Astrocyte of the hippocampus (primary cell): Measurements from ENCODE around the gene OSBPL10.
"Not testable (repeated sequence)": the region's sequence is repeated elsewhere in the genome, so short reads cannot be mapped to it uniquely, and the experiment has no call there.

Experiments
- DNase-seq: peaks from one replicate; pipeline ENCODE4 v3.0.0; 2011; ENCODE audit warnings: low read depth, low spot score

The OSBPL10 gene

DNA sequence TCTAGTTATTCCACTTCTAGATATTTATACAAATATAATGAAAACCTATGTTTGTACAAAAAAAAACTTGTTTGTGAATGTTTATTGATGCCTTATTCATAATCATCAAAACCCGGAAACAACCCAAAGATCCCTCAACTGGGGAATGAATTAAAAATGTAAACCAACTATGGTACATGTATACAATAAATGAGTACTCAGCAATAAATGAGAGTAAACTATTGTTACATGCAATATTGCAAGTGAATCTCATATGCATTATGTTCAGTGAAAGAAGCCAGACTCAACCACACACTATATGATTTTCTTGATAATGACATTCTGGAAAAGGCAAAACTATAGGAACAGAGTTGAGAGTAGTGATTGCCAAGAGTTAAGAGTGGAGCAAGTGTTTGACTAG is 12.8 kb upstream of the OSBPL10 start:
- no peak for DNase-seq

DNA sequence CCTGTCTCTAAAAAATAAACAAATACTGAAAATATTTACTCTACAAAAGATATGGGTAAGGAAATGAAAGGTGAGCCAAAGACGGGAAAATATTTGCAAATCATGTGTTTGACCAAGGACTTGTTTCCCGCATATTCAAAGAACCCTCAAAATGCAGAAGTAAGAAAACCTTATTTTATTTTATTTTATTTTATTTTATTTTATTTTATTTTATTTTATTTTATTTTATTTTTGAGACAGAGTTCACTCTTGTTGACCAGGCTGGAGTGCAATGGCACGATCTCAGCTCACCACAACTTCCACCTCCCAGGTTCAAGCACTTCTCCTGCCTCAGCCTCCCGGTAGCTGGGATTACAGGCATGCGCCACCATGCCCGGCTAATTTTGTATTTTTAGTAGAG is 11.9 kb upstream of the OSBPL10 start:
- not testable (repeated sequence) for DNase-seq

DNA sequence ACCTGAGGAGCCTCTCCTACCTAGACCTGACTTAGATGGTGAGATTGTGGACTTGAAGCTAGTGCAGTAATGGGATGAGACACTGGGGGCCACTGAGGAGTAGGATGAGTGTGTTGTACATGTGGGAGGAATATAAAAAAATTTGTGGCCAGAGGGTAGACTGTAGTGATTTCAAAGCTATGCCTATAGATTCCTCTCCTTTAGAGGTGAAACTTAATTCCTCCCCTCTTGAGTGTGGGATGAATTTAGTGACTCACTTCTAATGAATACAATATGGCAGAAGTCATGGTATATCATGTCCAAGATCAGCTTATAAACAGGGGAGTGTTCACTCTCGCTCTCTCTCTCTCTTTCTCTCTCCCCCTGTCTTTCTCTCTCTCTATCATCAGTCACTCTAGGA is 7.2 kb upstream of the OSBPL10 start:
- DNase-seq, result no peak

- no peak for DNase-seq
Observed at GRCh38 chr3:31985831-31986230, 4.8 kb upstream of the OSBPL10 start.

GRCh38 chr3:31984321-31984720 is 3.3 kb upstream of the OSBPL10 start:
- no peak for DNase-seq

- peak; percentile 85 for DNase-seq
Observed at GRCh38 chr3:31980530-31981205, 394 bp downstream of the OSBPL10 start.

GRCh38 chr3:31979001-31979697 is 1.9 kb downstream of the OSBPL10 start:
- no peak for DNase-seq

DNA sequence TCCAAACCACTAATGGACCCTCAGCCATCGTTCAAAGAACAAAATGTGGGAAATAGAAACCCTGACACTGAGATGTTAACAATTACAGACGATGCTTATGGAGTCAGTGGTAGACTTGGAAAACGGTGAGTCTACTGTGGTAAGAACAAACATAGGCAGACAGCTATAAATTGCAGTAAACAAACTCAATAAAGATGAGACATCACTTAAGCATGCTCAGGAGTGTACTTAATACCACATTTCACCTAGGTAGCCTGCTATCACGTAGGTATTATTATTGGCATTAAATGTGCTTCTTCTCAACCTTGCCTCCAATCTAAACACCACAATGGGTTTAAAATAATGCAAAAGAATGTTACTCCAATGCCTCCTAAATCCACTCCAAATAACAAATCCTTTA is 2.5 kb downstream of the OSBPL10 start:
- DNase-seq, result no peak

- DNase-seq, result no peak
Observed at GRCh38 chr3:31977736-31978135, 3.3 kb downstream of the OSBPL10 start.

GRCh38 chr3:31976302-31976701 is 4.8 kb downstream of the OSBPL10 start:
- DNase-seq, result no peak

DNA sequence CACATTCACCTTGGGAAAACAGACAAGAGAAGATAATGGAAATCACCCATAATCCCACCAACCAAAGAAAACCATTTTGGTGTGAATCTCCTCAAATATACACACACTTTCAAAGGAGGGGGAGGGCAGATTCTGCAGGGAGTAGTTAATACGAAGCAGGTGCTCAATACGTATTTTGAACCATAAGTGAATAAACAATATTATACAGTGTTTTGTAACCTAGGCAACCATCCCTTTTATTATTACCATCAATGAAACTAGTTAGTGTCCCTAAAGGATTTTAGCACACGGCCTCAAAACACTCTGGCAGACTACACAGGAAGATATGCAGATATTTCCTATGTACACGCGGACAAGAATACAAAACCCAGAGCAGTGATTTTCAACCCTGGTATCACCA is 6.1 kb downstream of the OSBPL10 start:
- no peak for DNase-seq

- DNase-seq, result peak; percentile 50
Observed at GRCh38 chr3:31974471-31974870, 6.6 kb downstream of the OSBPL10 start.

- DNase-seq, result no peak
Observed at GRCh38 chr3:31973837-31974236, 7.2 kb downstream of the OSBPL10 start.

- no peak for DNase-seq
Observed at GRCh38 chr3:31973081-31973480, 8.0 kb downstream of the OSBPL10 start.

- no peak for DNase-seq
Observed at GRCh38 chr3:31971607-31972006, 9.5 kb downstream of the OSBPL10 start.

- DNase-seq, result peak; percentile 96
Observed at GRCh38 chr3:31968927-31969418, 12.1 kb downstream of the OSBPL10 start.

DNA sequence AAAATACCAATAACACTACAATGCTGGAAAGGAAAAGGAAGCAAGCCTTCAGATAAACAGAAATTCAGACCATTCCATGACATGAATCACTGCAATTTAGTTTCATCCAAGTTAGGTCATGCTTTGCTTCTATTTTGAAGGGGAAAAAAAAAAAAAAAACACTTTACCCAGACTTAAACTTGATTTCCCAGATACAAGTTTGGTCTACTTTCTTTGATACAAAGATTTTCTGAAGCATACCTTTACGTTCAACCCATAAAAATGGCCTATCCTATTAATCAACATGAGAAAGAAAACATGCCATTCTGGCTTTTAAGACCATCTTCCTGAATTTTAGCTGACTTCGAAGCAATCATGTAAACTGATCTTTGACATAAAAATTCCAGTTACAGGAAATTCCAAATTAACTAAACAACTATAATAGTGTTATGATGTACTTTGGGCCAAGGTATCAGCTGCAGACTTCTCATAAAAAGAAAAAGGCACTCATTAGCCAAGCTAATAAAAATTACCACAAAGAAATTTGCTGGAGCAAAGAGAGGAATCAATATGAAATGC is 12.6 kb downstream of the OSBPL10 start:
- peak; percentile 70 for DNase-seq

GRCh38 chr3:31967592-31967991 is 13.5 kb downstream of the OSBPL10 start:
- no peak for DNase-seq

- DNase-seq, result no peak
Observed at GRCh38 chr3:31966978-31967591, 14.0 kb downstream of the OSBPL10 start.

DNA sequence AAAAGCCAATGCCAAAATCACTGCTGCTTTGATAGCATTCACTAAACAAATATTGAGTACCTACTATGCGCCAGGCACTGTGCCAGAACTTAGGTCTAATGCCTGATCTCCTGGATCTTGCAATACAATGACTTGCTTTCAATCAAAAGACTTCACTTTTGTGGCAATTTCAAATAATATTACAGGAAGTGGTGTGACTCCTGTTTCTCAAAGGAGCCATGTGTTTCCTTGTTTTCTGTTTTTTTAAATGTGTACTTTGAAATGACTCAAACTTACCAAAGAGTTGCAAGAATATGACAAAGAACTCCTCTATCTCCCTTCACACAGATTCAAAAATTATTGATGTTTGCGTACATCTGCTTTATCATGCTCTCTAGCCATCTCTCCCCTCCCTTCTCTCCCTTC is 18.3 kb downstream of the OSBPL10 start:
- DNase-seq, result no peak

DNA sequence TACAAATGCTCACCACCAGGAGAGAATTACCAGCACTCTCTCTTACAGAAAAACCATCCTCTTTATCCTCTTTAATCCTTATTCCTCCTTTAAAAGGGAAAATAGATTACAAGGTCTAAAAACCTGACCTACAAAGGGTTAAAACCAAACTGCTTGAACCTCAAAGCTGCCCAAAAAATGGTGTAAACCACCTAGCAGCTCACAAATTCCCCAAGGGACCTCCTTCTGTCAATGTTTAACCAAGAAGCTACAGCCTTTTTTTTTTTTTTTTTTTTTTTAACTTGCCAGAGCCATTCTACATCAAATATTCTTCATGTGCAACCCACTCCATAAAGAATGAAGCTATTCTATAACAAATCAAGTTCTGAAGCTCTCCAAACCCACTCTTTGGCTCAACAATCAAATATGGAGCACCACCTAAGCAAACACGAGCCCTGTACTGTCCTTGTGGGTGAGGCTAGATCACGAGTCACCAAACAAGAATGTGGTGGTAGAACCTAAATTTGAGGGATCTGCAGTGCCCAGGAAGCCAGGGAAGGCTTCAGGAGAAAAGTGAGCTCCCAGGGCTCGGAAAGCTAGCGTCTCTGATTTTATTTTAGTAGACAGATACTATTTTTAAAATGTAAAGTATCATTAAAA is 20.1 kb downstream of the OSBPL10 start:
- peak; percentile 63 for DNase-seq
